NCI-H2081 treated with DMSO at 0.1 percent for 48 hours (cell line): ENCODE data around the gene ASB14.
A peak's percentile ranks its signal among the peaks of the same experiment; 100 is the strongest.
"Not testable (repeated sequence)": the region's sequence is repeated elsewhere in the genome, so short reads cannot be mapped to it uniquely, and the experiment has no call there.

Source experiments
- DNase-seq: peaks from one replicate; lab custom pipeline; 2025; lab: John Stamatoyannopoulos, UW

Gene ASB14

GRCh38 chr3:57292159-57292896 lies at the start of gene ASB14:
TSS of gene ASB14 (minus strand) at chr3:57292685. CDS start at chr3:57292033, 652 bp downstream.
- DNase-seq, result no peak

- DNase-seq, result not testable (repeated sequence)
Observed at GRCh38 chr3:57339071-57339642, 46.7 kb upstream of the ASB14 start.

DNA sequence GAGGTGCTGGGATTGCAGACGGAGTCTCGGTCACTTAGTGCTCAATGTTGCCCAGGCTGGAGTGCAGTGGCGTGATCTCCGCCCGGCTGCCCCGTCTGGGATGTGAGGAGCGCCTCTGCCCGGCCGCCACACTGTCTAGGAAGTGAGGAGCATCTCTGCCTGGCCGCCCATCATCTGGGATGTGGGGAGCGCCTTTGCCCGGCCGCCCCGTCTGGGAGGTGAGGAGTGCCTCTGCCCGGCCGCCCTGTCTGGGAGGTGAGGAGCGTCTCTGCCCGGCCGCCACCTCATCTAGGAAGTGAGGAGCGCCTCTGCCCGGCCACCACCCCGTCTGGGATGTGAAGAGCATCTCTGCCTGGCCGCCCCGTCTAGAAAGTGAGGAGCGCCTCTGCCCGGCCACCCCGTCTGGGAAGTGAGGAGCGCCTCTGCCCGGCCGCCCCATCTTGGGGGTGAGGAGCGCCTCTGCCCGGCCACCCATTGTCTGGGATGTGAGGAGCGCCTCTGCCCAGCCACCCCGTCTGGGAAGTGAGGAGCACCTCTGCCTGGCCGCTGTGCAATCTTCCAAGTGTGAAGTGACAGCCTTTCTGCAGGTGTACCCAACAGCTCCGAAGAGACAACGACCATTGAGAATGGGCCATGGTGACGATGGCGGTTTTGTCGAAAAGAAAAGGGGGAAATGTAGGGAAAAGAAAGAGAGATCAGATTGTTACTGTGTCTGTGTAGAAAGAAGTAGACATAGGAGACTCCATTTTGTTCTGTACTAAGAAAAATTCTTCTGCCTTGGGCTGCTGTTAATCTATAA lies 46.0 kb upstream of the ASB14 start:
- DNase-seq, result not testable (repeated sequence)

DNA sequence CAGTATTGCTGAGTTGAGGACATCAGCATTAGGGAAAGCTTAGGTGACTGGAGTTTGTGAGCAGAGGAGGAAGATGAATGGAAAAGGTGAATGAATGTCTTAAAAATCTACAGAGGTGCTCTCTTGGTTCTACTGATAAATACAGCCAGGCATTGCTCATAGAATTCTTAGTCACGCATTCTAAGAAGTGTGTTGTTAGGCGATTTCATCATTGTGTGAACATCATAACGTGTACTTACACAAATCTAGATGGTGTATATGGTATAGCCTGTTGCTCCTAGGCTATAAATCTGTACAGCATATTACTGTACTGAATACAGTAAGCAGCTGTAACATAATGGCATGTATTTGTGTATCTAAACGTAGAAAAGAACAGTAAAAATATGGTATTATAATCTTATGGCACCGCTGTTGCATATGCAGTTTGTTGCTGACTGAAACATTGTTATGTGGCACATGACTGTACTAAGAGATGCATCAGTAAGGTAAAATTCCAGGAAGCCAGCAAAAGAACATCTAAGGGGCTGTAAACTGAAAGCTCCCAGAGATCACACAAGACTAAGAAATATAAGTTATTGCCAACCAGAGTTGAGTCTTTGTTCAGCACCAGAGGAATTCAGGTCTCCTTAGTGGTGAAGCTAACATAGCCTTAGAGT lies 42.9 kb upstream of the ASB14 start:
- DNase-seq, result no peak

DNA sequence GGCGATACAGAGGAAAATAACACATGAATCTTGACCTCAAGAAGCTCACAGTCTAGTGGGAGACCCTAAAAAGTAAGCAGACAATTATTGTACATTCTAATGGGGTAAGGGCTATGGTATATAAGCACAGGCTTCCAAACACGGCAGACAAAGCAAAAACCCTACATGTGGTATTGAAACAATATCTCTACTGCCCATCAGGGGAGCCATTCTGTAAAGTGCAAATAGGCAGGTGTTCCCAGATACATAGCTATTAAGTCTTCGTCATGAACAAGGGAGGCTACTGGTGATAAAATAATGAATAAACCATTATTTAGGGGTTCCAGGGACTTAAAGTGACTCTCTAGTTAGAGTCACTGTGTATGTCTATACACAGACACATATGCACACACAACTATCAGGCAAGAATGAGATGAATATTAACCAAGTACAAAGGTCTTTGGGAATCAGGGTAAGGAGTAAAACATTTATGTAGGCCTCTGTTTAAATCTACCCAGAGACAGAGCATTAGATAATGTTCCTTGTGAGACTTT lies 38.7 kb upstream of the ASB14 start:
- peak; percentile 44 for DNase-seq

GRCh38 chr3:57326498-57326897 lies 34.0 kb upstream of the ASB14 start:
- DNase-seq, result not testable (repeated sequence)

DNA sequence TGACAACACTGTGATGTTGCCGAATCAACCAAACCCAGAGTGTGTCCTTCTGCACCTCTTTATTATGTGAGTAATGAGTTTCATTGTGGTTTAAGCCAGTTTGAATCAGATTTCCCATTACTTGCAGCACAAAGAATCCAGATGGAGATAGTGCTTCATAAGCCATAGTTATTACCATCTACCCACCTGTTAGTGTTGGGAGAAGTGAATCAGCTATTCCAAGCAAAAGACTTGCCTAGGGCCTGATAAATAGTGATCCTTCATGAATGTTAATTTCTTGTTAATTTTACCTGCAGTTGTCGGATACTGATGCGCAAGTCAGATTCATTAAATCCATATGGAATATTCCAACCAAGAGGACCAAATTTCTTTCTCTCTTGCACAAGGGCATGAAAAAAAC lies 21.7 kb upstream of the ASB14 start:
- no peak for DNase-seq

- DNase-seq, result no peak
Observed at GRCh38 chr3:57309769-57310360, 17.4 kb upstream of the ASB14 start.

- DNase-seq, result not testable (repeated sequence)
Observed at GRCh38 chr3:57303520-57303919, 11.0 kb upstream of the ASB14 start.

GRCh38 chr3:57298041-57298440 lies 5.6 kb upstream of the ASB14 start:
- DNase-seq, result no peak

DNA sequence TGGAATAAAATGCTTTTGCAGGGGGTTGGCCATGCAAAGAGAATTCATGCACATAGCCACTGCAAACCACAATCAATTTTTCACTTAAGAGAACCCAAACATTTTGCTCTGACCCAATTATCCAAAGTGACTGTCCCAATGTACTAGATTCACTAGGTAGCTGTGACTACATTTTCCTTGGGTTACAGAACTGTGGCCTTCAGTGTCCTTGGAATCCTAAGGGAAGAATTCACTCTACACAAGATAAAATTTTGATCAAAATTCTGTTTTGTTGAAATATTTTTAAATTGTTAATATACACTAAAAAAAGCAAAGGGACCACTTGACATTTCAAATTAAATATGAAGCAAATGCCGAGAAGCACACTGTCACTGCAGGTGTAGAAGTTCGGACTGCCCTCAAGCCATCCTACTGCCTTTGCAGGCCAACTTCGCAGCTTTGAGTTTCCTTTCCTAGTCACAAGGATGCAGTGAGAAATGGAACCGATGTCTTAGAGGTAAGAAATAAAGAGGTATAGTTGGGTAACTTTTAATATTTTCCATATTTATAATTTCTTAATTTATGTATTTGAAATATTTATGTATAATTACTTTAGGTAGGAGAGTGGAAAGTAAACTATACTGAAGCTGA lies 527 bp upstream of the ASB14 start:
- DNase-seq, result no peak

DNA sequence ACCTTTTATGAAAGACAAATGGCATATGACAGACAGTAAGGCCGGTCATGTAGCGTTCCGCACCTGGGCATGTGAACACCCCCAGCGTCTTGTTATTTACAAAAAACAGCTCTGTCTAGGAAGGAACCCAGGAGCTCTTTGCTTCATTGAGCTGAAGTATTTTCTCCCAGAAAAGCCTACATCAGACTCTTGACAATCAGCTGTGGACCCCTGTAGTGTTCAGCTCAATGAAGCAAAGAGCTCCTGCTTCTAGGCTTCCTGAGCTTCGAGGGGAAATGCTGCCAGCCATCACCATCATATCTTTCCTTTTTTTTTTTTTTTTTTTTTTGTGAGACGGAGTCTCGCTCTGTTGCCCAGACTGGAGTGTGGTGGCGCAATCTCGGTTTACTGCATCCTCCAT lies 4.1 kb downstream of the ASB14 start:
- no peak for DNase-seq

- DNase-seq, result no peak
Observed at GRCh38 chr3:57287205-57287604, 5.3 kb downstream of the ASB14 start.

GRCh38 chr3:57283334-57283733 lies 9.2 kb downstream of the ASB14 start:
- DNase-seq, result no peak

GRCh38 chr3:57281715-57282114 lies 10.8 kb downstream of the ASB14 start:
- no peak for DNase-seq

GRCh38 chr3:57279685-57280084 lies 12.8 kb downstream of the ASB14 start:
- no peak for DNase-seq

DNA sequence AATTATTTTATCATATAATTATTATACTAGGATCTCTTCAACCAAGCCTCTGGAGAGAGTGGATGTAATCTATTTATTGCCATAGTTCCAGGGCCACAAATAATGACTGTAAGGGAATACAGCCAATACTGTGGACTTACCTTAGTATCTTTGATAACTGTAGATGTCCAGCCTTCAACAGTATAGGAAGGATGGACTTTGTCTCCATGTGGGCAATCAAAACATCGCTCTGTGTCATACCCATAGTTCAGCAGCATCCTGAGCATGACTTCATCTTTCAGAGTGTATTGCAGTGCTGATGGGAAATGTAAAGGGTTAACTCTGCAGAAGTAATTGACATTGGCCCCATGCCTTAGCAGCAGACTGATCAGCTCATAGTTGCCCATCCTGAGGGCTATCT lies 14.2 kb downstream of the ASB14 start:
- DNase-seq, result no peak

DNA sequence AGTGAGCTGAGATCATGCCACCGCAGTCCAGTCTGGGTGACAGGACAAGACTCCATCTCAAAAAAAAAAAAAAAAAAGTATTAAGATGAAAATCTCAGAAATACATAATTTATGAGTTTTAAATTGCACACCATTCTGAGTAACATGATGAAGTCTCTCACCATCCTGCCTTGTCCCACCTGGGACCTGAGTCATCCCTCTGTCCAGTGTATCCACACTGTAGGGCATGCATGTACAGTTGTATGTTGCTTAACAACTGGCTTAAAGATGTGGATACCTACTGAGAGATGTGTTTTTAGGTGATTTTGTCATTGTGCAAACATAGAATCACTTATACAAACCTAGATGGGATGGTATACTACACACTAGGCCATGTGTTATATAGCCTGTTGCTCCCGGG lies 17.1 kb downstream of the ASB14 start:
- no peak for DNase-seq

GRCh38 chr3:57274845-57275244 lies 17.6 kb downstream of the ASB14 start:
- DNase-seq, result no peak

GRCh38 chr3:57268416-57268815 lies 24.1 kb downstream of the ASB14 start:
- no peak for DNase-seq

GRCh38 chr3:57261929-57262328 lies 30.6 kb downstream of the ASB14 start:
- no peak for DNase-seq
